Measurements from ENCODE around the gene RASGRP1. TPM values are rescaled to one million over a fixed set of nuclear protein-coding genes. Genes with fewer than 3 reads are reported as not detected.

RASGRP1 gene
- total RNA-seq, 1 donor from 2014 or later: 11.0 TPM

- FAIRE-seq (no peak), DNase-seq (ENCODE audit: low spot score in 2 of 2) (no peak)
Observed at GRCh38 chr15:38539008-38539343, 25.6 kb downstream of the RASGRP1 start.

GRCh38 chr15:38538328-38539007 lies 26.1 kb downstream of the RASGRP1 start:
- no peak for FAIRE-seq
- no peak for DNase-seq (ENCODE audit: low spot score in 2 of 2)

GRCh38 chr15:38536201-38536676 lies 28.4 kb downstream of the RASGRP1 start:
- no peak for FAIRE-seq
- DNase-seq (ENCODE audit: low spot score in 2 of 2): no peak

- FAIRE-seq (no peak), DNase-seq (ENCODE audit: low spot score in 2 of 2) (no peak)
Observed at GRCh38 chr15:38535491-38536200, 29.0 kb downstream of the RASGRP1 start.

GRCh38 chr15:38534691-38535090 lies 29.9 kb downstream of the RASGRP1 start:
- FAIRE-seq: no peak
- DNase-seq (ENCODE audit: low spot score in 2 of 2): no peak

GRCh38 chr15:38533926-38534325 lies 30.7 kb downstream of the RASGRP1 start:
- DNase-seq (ENCODE audit: low spot score in 2 of 2) (no peak), FAIRE-seq (no peak)

GRCh38 chr15:38533416-38533915 lies 31.1 kb downstream of the RASGRP1 start:
- FAIRE-seq: no peak

GRCh38 chr15:38532728-38533127 lies 31.9 kb downstream of the RASGRP1 start:
- DNase-seq (ENCODE audit: low spot score in 2 of 2): no peak
- no peak for FAIRE-seq

More at GRCh38 chr15:38533416-38533915, 31.1 kb downstream of the RASGRP1 start:
- no peak for DNase-seq (ENCODE audit: low spot score in 2 of 2)

GRCh38 chr15:38531509-38531908 lies 33.1 kb downstream of the RASGRP1 start:
- DNase-seq (ENCODE audit: low spot score in 2 of 2) (no peak), FAIRE-seq (no peak)

- FAIRE-seq (no peak), DNase-seq (ENCODE audit: low spot score in 2 of 2) (no peak)
Observed at GRCh38 chr15:38530113-38530512, 34.5 kb downstream of the RASGRP1 start.

GRCh38 chr15:38528294-38528693 lies 36.3 kb downstream of the RASGRP1 start:
- DNase-seq (ENCODE audit: low spot score in 2 of 2) (no peak), FAIRE-seq (no peak)

- DNase-seq (ENCODE audit: low spot score in 2 of 2) (no peak), FAIRE-seq (no peak)
Observed at GRCh38 chr15:38526158-38526557, 38.5 kb downstream of the RASGRP1 start.

GRCh38 chr15:38525489-38525888 lies 39.1 kb downstream of the RASGRP1 start:
- DNase-seq (ENCODE audit: low spot score in 2 of 2) (no peak), FAIRE-seq (no peak)

GRCh38 chr15:38524156-38524555 lies 40.5 kb downstream of the RASGRP1 start:
- no peak for FAIRE-seq

GRCh38 chr15:38522922-38523321 lies 41.7 kb downstream of the RASGRP1 start:
- FAIRE-seq: no peak
- DNase-seq (ENCODE audit: low spot score in 2 of 2): no peak

More at GRCh38 chr15:38524156-38524555, 40.5 kb downstream of the RASGRP1 start:
- no peak for DNase-seq (ENCODE audit: low spot score in 2 of 2)

GRCh38 chr15:38521316-38521715 lies 43.3 kb downstream of the RASGRP1 start:
- FAIRE-seq (no peak), DNase-seq (ENCODE audit: low spot score in 2 of 2) (no peak)

- DNase-seq (ENCODE audit: low spot score in 2 of 2) (no peak), FAIRE-seq (no peak)
Observed at GRCh38 chr15:38520035-38520434, 44.6 kb downstream of the RASGRP1 start.

- FAIRE-seq (no peak), DNase-seq (ENCODE audit: low spot score in 2 of 2) (no peak)
Observed at GRCh38 chr15:38518084-38518483, 46.5 kb downstream of the RASGRP1 start.

- FAIRE-seq (no peak), DNase-seq (ENCODE audit: low spot score in 2 of 2) (no peak)
Observed at GRCh38 chr15:38517312-38517975, 47.2 kb downstream of the RASGRP1 start.

GRCh38 chr15:38516626-38517025 lies 48.0 kb downstream of the RASGRP1 start:
- FAIRE-seq: no peak
- no peak for DNase-seq (ENCODE audit: low spot score in 2 of 2)

GRCh38 chr15:38514601-38515000 lies 50.0 kb downstream of the RASGRP1 start:
- FAIRE-seq (no peak), DNase-seq (ENCODE audit: low spot score in 2 of 2) (no peak)

All from frontal cortex (tissue), 4 donors.